HFFc6 (cell line): Measurements from ENCODE around the gene MARCOL. TPM values are rescaled to one million over a fixed set of nuclear protein-coding genes. Genes with fewer than 3 reads are reported as not detected.

Experiments
- DNase-seq: peaks from one replicate; pipeline ENCODE4 v3.0.0-alpha.2; 2018
- H3K27ac Mint-ChIP-seq: 2 replicates; pipeline ENCODE4 v1.8.0; 2020; ENCODE audit warnings: mild to moderate bottlenecking, mixed read lengths
- H3K27me3 Mint-ChIP-seq: 2 replicates; pipeline ENCODE4 v1.8.0; 2021; ENCODE audit warnings: mild to moderate bottlenecking, moderate library complexity, mixed read lengths; ENCODE audit not compliant: insufficient read depth
- H3K36me3 Mint-ChIP-seq: 2 replicates; pipeline ENCODE4 v1.8.0; 2021; ENCODE audit warnings: low read depth, mixed read lengths
- H3K4me1 Mint-ChIP-seq: 2 replicates; pipeline ENCODE4 v1.8.0; 2020; ENCODE audit warnings: low read depth, mixed read lengths
- H3K4me3 Mint-ChIP-seq: 2 replicates; pipeline ENCODE4 v1.8.0; 2020; ENCODE audit warnings: mild to moderate bottlenecking, moderate library complexity, mixed read lengths
- H3K9me3 Mint-ChIP-seq: 2 replicates; pipeline ENCODE4 v1.8.0; 2020; ENCODE audit warnings: mild to moderate bottlenecking, mixed read lengths
- CTCF ChIP-seq: fragments of 200-600 bp; sonication (generic); IDR thresholded peaks from 2 replicates; pipeline ENCODE4 v1.5.0; 2021; ENCODE audit warnings: antibody characterized with exemption, mild to moderate bottlenecking
- total RNA-seq, 6 experiments: library from RNA; stranded (reverse); fragmentation: NEBNext Ultra II Directional; extraction: Animal tissue kit (Norgen Biotek cat#: 25700); gene quantifications; 2 replicates in 1 of 6; 3 replicates in 5 of 6; pipeline ENCODE4 v1.2.3, GENCODE V29; 2021

MARCOL gene
- total RNA-seq, 6 experiments from 2014 or later, result not detected

DNA sequence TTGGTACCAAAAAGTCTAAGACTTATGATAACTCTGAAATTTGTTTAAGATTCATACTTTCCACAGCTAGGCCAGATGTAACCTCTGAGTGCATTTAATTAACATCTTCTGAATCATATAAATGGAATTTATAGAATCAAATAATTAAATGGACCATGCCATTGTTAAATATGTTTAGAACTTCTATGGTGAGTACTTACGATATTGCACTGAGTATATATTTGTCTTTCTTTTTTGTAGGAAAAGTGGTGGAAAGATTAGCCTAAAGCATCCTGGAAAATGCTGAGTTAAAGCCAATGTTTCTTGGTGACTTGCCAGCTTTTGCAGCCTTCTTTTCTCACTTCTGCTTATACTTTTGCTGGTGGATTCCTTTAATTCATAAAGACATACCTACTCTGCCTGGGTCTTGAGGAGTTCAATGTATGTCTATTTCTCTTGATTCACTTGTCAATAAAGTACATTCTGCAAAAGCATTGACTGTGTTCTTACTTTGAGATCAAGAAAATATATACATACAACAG lies 23.6 kb upstream of the MARCOL start:
- Mint-ChIP-seq H3K36me3 (no peaks in the 10 kb centered on the region), H3K27ac (no peak overlapping the region), H3K9me3 (peaks cover 16% of the 10 kb centered on the region), H3K27me3 (no peaks in the 10 kb centered on the region), H3K4me1 (no peaks in the 10 kb centered on the region), H3K4me3 (no peak overlapping the region)
- no peak for DNase-seq
- no peak for TF ChIP-seq CTCF

- no peak for DNase-seq
- H3K27me3 Mint-ChIP-seq, result peaks cover 2% of the 10 kb centered on the region; the same call in 1 of the 2 replicates
- H3K9me3 Mint-ChIP-seq, result peaks cover 27% of the 10 kb centered on the region
- no peaks in the 10 kb centered on the region for H3K4me1 Mint-ChIP-seq
- no peaks in the 10 kb centered on the region for H3K36me3 Mint-ChIP-seq
- no peak overlapping the region for H3K4me3 Mint-ChIP-seq
- no peak overlapping the region for H3K27ac Mint-ChIP-seq
- TF ChIP-seq CTCF, result no peak
Observed at GRCh38 chr5:148221508-148221907, 16.8 kb upstream of the MARCOL start.

GRCh38 chr5:148224117-148224742 lies 14.1 kb upstream of the MARCOL start:
- no peak overlapping the region for H3K4me3 Mint-ChIP-seq
- DNase-seq, result no peak
- H3K36me3 Mint-ChIP-seq, result no peaks in the 10 kb centered on the region
- no peak for TF ChIP-seq CTCF
- H3K27me3 Mint-ChIP-seq, result peaks cover 2% of the 10 kb centered on the region; the same call in 1 of the 2 replicates
- no peak overlapping the region for H3K27ac Mint-ChIP-seq
- no peaks in the 10 kb centered on the region for H3K4me1 Mint-ChIP-seq
- peaks cover 19% of the 10 kb centered on the region for H3K9me3 Mint-ChIP-seq

- TF ChIP-seq CTCF, result no peak
- peaks cover 27% of the 10 kb centered on the region for H3K9me3 Mint-ChIP-seq
Observed at GRCh38 chr5:148228392-148228984, 9.8 kb upstream of the MARCOL start.

GRCh38 chr5:148229840-148230239 lies 8.5 kb upstream of the MARCOL start:
- Mint-ChIP-seq H3K27me3 (no peaks in the 10 kb centered on the region), H3K4me3 (no peak overlapping the region), H3K9me3 (peaks cover 27% of the 10 kb centered on the region), H3K4me1 (no peaks in the 10 kb centered on the region), H3K36me3 (no peaks in the 10 kb centered on the region; the same call in 1 of the 2 replicates), H3K27ac (no peak overlapping the region)
- DNase-seq, result no peak
- TF ChIP-seq CTCF, result no peak

More at GRCh38 chr5:148228392-148228984, 9.8 kb upstream of the MARCOL start:
- Mint-ChIP-seq H3K36me3 (no peaks in the 10 kb centered on the region; the same call in 1 of the 2 replicates), H3K4me3 (no peak overlapping the region), H3K4me1 (no peaks in the 10 kb centered on the region), H3K27ac (no peak overlapping the region), H3K27me3 (no peaks in the 10 kb centered on the region)
- no peak for DNase-seq
